GM13976 (cell line): Measurements from ENCODE around the gene ME2.

Experiments used
- DNase-seq: peaks from one replicate; pipeline ENCODE4 v3.0.0; 2012; ENCODE audit warnings: low spot score
- in situ Hi-C: fragments of 300-500 bp; cut with MboI; formaldehyde crosslinking; loops from one replicate; pipeline ENCODE4 v1.12.0; 2022; ENCODE audit warnings: low sequenced_read_pairs, mixed read lengths, inconsistent platforms; ENCODE audit not compliant: unreplicated experiment
- TF ChIP-seq, protein P1 (sequence below): IDR thresholded peaks from 2 replicates; pipeline ENCODE4 v1.5.1; 2012; ENCODE audit warnings: borderline replicate concordance, mild to moderate bottlenecking; ENCODE audit not compliant: insufficient read depth; ENCODE audit errors: extremely low read depth, missing control alignments, control extremely low read depth

The ME2 gene

DNA sequence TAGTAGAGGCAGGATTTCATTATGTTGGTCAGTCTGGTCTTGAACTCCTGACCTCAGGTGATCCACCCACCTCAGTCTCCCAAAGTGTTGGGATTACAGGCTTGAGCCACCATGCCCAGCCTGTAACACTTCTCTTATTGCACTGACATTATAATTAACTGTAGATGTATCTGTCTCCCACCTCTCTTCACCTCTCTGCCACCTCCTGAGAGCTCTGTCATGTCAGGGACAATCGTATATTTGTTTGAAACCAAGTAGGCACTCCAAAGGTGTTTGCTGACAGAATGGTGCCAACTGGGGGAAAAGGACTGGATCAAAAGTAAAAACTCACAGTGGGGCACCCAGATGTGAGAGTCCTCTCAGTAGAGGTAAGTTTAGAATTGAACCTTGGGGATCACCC is 17.3 kb upstream of the ME2 start:
- DNase-seq, result no peak
- TF ChIP-seq, protein P1, sequence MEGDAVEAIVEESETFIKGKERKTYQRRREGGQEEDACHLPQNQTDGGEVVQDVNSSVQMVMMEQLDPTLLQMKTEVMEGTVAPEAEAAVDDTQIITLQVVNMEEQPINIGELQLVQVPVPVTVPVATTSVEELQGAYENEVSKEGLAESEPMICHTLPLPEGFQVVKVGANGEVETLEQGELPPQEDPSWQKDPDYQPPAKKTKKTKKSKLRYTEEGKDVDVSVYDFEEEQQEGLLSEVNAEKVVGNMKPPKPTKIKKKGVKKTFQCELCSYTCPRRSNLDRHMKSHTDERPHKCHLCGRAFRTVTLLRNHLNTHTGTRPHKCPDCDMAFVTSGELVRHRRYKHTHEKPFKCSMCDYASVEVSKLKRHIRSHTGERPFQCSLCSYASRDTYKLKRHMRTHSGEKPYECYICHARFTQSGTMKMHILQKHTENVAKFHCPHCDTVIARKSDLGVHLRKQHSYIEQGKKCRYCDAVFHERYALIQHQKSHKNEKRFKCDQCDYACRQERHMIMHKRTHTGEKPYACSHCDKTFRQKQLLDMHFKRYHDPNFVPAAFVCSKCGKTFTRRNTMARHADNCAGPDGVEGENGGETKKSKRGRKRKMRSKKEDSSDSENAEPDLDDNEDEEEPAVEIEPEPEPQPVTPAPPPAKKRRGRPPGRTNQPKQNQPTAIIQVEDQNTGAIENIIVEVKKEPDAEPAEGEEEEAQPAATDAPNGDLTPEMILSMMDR, result no peak
- in situ Hi-C loops, result no loop called here

DNA sequence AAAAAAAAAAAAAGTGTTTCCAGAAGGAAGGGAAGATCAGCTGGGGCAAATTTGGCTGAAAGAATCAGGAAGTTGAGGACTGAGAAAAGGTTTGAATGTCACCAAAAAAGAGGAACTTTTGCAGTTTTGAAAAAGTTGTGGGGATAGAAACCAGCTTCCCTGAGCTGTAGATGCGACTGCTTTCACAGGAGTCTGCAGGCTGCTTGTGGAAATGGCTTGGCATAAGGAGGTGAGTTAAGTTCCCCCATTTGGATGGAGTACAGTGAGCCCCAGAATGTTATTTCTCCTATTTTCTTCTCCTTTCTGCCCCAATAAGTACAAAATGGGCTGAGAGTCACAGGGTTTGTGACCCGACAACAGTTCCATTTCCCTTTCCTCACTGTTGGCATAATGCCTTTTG is 16.5 kb upstream of the ME2 start:
- in situ Hi-C loops, result no loop called here
- TF ChIP-seq, protein P1, result no peak
- DNase-seq, result no peak

DNA sequence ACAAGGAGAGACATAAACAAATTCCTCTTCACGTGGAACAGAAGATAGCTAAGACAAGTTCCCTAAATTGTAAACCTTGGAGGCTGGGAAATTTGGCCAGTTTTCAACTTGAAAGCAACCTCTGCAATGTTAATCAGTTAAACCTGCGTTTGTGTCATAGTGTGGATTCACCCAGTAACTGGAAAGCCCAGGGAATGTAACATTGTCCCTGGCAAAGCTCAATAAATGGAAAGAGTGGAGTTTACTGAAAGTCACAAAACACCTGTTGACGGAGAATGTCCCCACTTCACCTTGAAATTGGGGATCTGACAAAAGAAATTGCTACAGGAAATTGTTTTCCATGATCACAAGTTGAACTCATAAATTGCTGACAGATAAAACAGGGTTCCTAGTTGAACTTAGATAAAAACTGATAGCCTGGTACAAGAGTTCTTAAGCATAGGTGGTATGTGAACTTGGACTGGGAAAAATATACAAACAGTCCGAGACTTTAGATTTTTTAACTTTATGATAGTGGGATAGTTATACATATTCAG is 15.0 kb upstream of the ME2 start:
- in situ Hi-C loops, result no loop called here
- no peak for DNase-seq
- TF ChIP-seq, protein P1, result no peak

DNA sequence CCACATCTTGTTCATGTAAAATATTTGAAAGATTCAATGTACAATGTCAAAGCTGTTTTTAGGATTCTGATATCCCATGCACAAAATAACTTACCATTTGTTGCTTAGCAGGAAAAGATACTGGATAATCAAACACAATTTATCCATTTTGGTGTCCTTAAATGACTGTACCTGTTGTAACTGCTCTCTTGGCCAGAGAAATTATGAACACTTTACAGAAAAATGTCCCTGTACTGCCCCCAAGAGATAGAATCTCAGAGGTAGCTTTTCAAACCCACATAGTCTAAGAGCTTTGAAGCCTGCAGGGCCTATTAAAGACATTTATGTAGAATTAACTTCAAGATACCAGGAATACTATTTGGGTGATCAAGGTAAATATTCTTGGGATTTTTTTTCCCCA is 12.2 kb upstream of the ME2 start:
- peak; percentile 44 for DNase-seq
- in situ Hi-C loops, result no loop called here
- TF ChIP-seq, protein P1, result peak; percentile 9

DNA sequence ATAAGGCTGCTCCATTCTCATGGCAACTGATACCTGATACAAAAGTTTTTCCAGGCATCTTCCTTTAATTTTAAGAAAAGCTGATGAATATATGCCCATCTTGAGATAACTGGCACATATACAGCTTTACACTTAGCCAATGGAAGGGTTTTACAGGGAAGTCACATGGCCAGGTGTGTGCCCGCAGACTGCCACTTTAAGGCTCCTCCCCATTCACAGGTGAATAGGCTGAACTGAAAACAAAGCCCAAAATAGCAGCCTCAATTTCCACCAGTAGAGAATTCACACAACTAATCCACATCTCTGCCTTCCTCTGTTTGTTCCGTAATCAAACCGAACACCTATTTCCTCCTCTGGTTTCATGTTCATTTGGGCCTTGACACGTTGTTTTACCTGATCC is 9.8 kb upstream of the ME2 start:
- DNase-seq, result no peak
- in situ Hi-C loops, result no loop called here
- TF ChIP-seq, protein P1, result no peak

DNA sequence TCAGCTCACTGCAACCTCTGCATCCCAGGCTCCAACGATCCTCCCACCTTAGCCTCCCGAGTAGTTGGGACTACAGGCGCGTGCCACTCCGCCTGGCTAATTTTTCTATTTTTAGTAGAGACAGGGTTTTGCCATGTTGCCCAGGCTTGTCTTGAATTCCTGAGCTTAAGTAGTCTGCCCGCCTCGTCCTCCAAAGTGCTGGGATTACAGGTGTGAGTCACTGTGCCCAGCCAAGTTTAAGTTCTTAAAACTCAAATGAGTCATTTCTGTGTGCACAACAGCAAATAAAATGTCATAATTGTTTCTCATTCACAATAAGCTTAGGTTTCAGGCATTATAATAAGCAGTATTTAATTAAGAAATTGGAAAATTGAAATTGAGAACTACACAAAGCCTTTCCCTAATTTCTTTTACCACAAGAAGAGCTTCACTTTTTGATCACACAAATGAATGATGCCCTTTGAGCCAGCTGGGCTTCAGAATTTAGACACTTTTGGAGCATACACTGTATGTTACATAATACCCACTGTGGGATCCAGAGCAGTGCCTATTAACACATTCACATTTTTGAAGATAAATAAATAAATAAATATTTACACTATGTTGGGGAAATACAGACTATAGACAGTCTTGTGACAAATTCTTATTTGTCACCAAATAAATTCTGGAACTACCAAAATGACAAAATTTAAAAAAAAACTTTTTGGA is 8.6 kb upstream of the ME2 start:
- in situ Hi-C loops, result no loop called here
- TF ChIP-seq, protein P1, result no peak
- DNase-seq, result no peak

DNA sequence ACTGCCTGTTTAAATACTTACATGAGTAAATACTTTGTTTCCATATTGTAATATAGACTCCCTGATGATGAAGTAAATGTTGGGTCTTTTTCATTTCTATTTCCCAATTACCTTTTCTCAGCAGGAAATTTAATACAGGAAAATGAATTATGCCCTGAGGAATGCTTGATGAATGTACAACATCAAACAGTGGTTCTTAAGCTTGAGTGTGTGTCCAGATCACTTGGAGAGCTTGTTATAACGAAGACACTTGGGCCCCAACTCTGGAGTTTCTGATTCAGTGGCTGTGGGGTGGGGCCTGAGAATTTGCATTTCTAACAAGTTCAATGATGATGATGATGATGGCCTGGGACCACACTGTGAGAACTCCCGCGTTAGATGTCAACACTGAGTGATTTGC is 7.1 kb upstream of the ME2 start:
- in situ Hi-C loops, result no loop called here

More for the DNA sequence above, 7.1 kb upstream of the ME2 start:
- no peak for DNase-seq
- TF ChIP-seq, protein P1, result no peak
